Fibroblast of villous mesenchyme (primary cell): ENCODE measurements around the gene CDH4. TPM values are rescaled to one million over a fixed set of nuclear protein-coding genes. Genes with fewer than 3 reads are reported as not detected.

Experiments used
- DNase-seq: peaks from one replicate; pipeline ENCODE4 v3.0.0-alpha.2; 2010; ENCODE audit warnings: low read depth
- H3K4me3 ChIP-seq: 2 replicates; pipeline ENCODE4 v1.5.1; 2011; ENCODE audit warnings: low read depth, mild to moderate bottlenecking, low read length
- CTCF ChIP-seq: IDR thresholded peaks from 2 replicates; pipeline ENCODE4 v1.5.1; 2012; ENCODE audit warnings: low read depth, mild to moderate bottlenecking, low read length; ENCODE audit not compliant: insufficient read depth
- total RNA-seq: library from RNA; depleted of rRNA; stranded (reverse); fragments of >200 nt; gene quantifications from 2 replicates; pipeline ENCODE4 v1.2.3, GENCODE V29; 2012

CDH4 gene
- total RNA-seq, 1 donor, result 1.7 TPM

- TF ChIP-seq CTCF, result no peak
- H3K4me3 ChIP-seq, result no peak overlapping the region
- no peak for DNase-seq
Observed at GRCh38 chr20:61516346-61517208, 264.5 kb downstream of the CDH4 start.

- no peak for DNase-seq
- no peak for TF ChIP-seq CTCF
- no peak overlapping the region for H3K4me3 ChIP-seq
Observed at GRCh38 chr20:61517419-61517818, 265.4 kb downstream of the CDH4 start.

- DNase-seq, result no peak
- no peak for TF ChIP-seq CTCF
- H3K4me3 ChIP-seq, result no peak overlapping the region
Observed at GRCh38 chr20:61518424-61518951, 266.4 kb downstream of the CDH4 start.

- DNase-seq, result no peak
- no peak overlapping the region for H3K4me3 ChIP-seq
- no peak for TF ChIP-seq CTCF
Observed at GRCh38 chr20:61519488-61519887, 267.4 kb downstream of the CDH4 start.

GRCh38 chr20:61520076-61520892 lies 268.2 kb downstream of the CDH4 start:
- no peak for DNase-seq
- no peak overlapping the region for H3K4me3 ChIP-seq
- no peak for TF ChIP-seq CTCF

GRCh38 chr20:61520893-61521460 lies 268.9 kb downstream of the CDH4 start:
- no peak overlapping the region for H3K4me3 ChIP-seq
- TF ChIP-seq CTCF, result no peak
- peak; percentile 55 for DNase-seq
